Progenitor cell of endocrine pancreas (in vitro differentiated cells): Measurements from ENCODE around the gene FAM120B. TPM values are rescaled to one million over a fixed set of nuclear protein-coding genes. Genes with fewer than 3 reads are reported as not detected.

Source experiments
- DNase-seq: peaks from one replicate; pipeline ENCODE4 v3.0.0; 2021; ENCODE audit warnings: low spot score; ENCODE audit not compliant: unreplicated experiment
- H3K27ac Mint-ChIP-seq: 2 replicates; pipeline ENCODE4 v1.8.0; 2021; ENCODE audit warnings: mild to moderate bottlenecking, moderate library complexity, mixed read lengths
- H3K27me3 Mint-ChIP-seq: 2 replicates; pipeline ENCODE4 v1.8.0; 2021; ENCODE audit warnings: mixed read lengths
- H3K36me3 Mint-ChIP-seq: 2 replicates; pipeline ENCODE4 v1.8.0; 2022; ENCODE audit warnings: mixed read lengths; ENCODE audit not compliant: insufficient read depth
- H3K4me1 Mint-ChIP-seq: 2 replicates; pipeline ENCODE4 v1.8.0; 2021; ENCODE audit warnings: low read depth, mixed read lengths
- H3K4me3 Mint-ChIP-seq: 2 replicates; pipeline ENCODE4 v1.8.0; 2021; ENCODE audit warnings: low read depth, mild to moderate bottlenecking, moderate library complexity, mixed read lengths
- H3K9me3 Mint-ChIP-seq: 2 replicates; pipeline ENCODE4 v1.8.0; 2021; ENCODE audit warnings: low read depth, mixed read lengths
- CTCF ChIP-seq: fragments of 200-600 bp; sonication (generic); IDR thresholded peaks from one replicate; pipeline ENCODE4 v1.5.0; 2021; ENCODE audit warnings: antibody characterized with exemption, mild to moderate bottlenecking; ENCODE audit not compliant: unreplicated experiment
- total RNA-seq: library from RNA; stranded (reverse); gene quantifications from 2 replicates; pipeline ENCODE4 v1.2.1, GENCODE V29; 2021

Gene FAM120B
- total RNA-seq, 1 donor from 2014 or later, result 49.3 TPM

GRCh38 chr6:170438402-170438753 lies 131.8 kb downstream of the FAM120B start:
- peak overlapping the region; percentile 44 for H3K4me3 Mint-ChIP-seq
- H3K27me3 Mint-ChIP-seq, result no peaks in the 10 kb centered on the region
- H3K27ac Mint-ChIP-seq, result peak overlapping the region; percentile 89
- no peak for TF ChIP-seq CTCF
- peaks cover 2% of the 10 kb centered on the region for H3K36me3 Mint-ChIP-seq
- peaks cover 20% of the 10 kb centered on the region for H3K4me1 Mint-ChIP-seq
- DNase-seq, result peak; percentile 59
- peaks cover 4% of the 10 kb centered on the region for H3K9me3 Mint-ChIP-seq

- H3K4me1 Mint-ChIP-seq, result peaks cover 24% of the 10 kb centered on the region
- H3K9me3 Mint-ChIP-seq, result peaks cover 4% of the 10 kb centered on the region
- DNase-seq, result no peak
- H3K36me3 Mint-ChIP-seq, result peaks cover 2% of the 10 kb centered on the region
- H3K27me3 Mint-ChIP-seq, result no peaks in the 10 kb centered on the region
- H3K4me3 Mint-ChIP-seq, result no peak overlapping the region
- H3K27ac Mint-ChIP-seq, result no peak overlapping the region
- no peak for TF ChIP-seq CTCF
Measured at GRCh38 chr6:170438861-170439260, 132.3 kb downstream of the FAM120B start.

- no peak overlapping the region for H3K27ac Mint-ChIP-seq
- peaks cover 24% of the 10 kb centered on the region for H3K4me1 Mint-ChIP-seq
- peaks cover 2% of the 10 kb centered on the region for H3K36me3 Mint-ChIP-seq
- no peak for DNase-seq
- no peaks in the 10 kb centered on the region for H3K27me3 Mint-ChIP-seq
- no peak overlapping the region for H3K4me3 Mint-ChIP-seq
- peaks cover 4% of the 10 kb centered on the region for H3K9me3 Mint-ChIP-seq
- no peak for TF ChIP-seq CTCF
Measured at GRCh38 chr6:170439366-170440361, 133.1 kb downstream of the FAM120B start.

- peaks cover 4% of the 10 kb centered on the region for H3K9me3 Mint-ChIP-seq
- no peak for DNase-seq
- no peak overlapping the region for H3K4me3 Mint-ChIP-seq
Measured at GRCh38 chr6:170440437-170440836, 133.9 kb downstream of the FAM120B start.

GRCh38 chr6:170441316-170441715 lies 134.8 kb downstream of the FAM120B start:
- H3K27ac Mint-ChIP-seq, result no peak overlapping the region
- peaks cover 24% of the 10 kb centered on the region for H3K4me1 Mint-ChIP-seq
- peaks cover 2% of the 10 kb centered on the region for H3K36me3 Mint-ChIP-seq
- DNase-seq, result no peak
- H3K4me3 Mint-ChIP-seq, result no peak overlapping the region
- H3K27me3 Mint-ChIP-seq, result peaks cover 2% of the 10 kb centered on the region
- TF ChIP-seq CTCF, result no peak
- H3K9me3 Mint-ChIP-seq, result peaks cover 2% of the 10 kb centered on the region

More at GRCh38 chr6:170440437-170440836, 133.9 kb downstream of the FAM120B start:
- Mint-ChIP-seq H3K36me3 (peaks cover 2% of the 10 kb centered on the region), H3K27me3 (no peaks in the 10 kb centered on the region), H3K27ac (no peak overlapping the region), H3K4me1 (peaks cover 24% of the 10 kb centered on the region)
- TF ChIP-seq CTCF, result no peak
